Measurements from ENCODE around the gene LLGL2.

The LLGL2 gene

DNA sequence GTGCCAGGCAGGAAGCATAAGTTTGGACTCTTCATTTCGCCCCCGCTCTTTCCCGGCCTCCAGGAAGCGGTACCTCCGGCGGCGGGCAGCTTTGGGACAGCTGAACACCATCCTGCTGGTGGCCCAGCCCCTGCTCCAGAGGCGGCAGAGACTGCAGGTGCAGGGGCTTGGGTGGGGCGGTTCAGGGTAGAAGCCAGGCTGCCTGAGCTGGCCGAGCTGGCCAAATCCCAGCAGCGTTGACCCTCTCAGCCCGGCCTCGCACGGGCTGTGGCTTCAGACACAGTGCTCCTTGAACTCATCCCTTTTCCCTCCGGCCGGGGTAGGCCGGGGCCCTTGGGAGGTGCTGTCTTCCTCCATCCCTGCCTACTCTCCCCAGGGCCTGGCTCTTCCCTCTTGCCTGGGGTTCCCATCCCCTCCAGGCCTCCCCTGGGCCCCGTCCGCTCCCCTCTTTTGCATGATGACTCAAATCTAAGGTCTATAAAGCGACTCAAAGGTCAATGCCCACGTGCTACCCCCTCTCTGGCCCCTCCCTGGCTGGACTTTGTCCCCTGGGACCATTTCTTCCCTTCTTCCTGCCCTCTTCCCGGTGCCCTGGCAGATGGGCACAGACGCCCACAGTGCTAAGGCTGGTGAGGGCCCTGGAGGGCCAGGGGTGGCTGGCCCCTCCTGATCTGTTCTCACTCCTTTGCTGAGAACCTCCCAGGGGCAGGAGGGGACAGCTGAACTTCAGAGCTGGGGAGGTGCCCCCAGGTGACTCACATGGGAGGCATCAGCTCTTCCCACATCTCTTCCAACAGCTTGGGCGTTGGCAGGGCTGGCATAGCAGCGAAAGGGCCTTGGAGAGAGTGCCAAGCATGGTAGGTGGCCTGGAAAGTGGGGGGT, 84.8 kb downstream of the LLGL2 start:
- in situ Hi-C loops (cut with HindIII; ENCODE audit: low sequenced_read_pairs), result no loop called here

DNA sequence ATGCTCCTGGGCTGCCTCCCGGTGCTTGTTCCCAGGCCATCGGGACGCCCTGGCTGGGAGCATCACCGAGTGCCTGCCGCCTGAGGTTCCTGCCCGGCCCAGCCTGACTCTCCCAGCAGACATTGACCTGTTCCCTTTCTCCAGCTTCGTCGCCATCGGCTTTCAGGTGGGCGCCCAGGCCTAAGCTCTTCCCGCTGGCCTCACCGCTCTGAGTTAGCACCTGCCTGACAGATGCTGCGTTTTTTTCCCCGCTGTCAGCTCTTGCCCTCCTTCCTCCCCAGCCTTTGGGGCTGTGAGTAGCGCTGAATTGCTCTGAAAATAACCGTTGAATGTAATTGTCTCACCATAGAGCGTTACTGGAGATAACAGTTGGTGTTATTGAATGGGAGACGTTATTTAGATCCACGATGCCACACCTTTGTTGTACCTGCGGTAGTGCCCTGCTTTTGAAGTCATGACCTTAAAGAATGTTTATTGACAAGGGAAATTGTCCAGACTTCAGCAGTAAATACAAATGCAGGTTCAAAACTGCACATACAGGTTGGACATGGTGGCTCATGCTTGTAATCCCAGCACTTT, 86.4 kb downstream of the LLGL2 start:
- in situ Hi-C loops (cut with HindIII; ENCODE audit: low sequenced_read_pairs), result no loop called here

DNA sequence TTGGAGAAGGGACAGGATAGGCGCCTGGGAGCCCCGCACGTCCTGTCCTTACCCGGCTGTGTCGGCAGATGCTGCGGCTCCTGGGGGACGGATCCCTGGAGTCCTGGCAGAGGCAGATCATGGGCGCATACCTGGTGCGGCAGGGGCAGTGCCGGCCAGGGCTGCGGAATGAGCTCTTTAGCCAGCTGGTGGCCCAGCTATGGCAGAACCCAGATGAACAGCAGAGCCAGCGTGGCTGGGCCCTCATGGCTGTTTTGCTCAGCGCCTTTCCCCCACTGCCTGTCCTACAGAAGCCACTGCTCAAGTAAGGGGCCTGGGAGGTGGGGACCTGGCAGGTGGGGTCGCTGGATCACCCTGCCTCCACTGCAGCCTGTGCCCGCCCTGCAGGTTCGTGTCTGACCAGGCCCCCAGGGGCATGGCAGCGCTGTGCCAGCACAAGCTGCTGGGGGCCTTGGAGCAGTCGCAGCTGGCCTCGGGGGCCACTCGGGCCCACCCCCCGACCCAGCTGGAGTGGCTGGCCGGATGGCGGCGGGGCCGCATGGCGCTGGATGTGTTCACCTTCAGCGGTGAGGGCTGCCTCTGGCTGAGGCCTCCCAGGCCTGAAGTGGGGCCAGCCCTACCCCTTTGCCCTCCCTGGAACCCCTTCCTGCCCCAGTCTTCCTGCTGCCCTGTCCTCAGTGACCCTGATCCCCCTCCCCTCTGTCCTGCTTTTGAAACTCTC, 87.6 kb downstream of the LLGL2 start:
- in situ Hi-C loops (cut with HindIII; ENCODE audit: low sequenced_read_pairs), result no loop called here

DNA sequence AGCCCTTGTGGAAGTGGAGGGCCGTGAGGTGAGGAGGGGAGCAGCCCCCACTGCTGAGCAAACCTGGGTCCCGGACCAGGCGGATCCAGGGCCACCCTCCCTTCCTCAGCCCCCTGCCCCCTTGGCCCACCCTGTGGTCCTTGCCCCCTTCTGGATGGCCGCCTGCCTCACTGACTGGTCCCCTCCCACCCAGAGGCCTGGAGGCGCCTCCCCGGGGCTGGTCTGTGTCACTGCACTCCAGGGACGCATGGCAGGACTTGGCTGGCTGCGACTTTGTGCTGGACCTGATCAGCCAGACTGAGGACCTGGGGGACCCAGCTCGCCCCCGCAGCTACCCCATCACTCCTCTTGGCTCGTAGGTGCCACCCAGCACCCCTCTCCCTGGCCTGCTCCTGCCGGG, 88.5 kb downstream of the LLGL2 start:
- in situ Hi-C loops (cut with HindIII; ENCODE audit: low sequenced_read_pairs), result no loop called here

DNA sequence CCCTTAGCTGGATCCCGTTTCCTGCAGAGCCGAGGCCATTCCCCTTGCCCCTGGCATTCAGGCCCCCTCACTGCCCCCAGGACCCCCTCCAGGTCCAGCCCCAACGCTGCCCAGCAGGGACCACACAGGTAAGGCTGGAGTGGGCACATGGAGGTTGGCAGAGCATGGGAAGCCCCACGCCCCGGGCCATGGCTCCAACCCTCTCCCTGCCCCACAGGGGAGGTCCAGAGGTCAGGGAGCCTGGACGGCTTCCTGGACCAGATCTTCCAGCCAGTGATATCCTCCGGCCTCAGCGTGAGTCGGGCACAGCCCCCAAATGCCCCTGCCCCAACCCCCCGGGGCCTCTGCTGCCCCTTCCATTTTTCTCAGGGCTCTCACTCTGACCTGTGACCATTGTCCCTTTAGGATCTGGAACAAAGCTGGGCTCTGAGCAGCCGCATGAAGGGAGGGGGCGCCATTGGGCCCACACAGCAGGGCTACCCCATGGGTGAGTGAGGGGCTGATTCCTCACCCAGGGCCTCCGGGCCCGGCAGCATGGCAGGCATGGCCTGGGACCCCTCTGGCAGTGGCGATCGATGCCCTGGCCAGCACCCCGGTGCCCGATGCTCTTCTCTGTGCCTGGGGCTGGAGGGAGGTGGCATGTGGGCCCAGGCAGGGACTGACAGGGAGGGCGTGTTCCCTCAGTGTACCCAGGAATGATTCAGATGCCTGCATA, 89.2 kb downstream of the LLGL2 start:
- in situ Hi-C loops (cut with HindIII; ENCODE audit: low sequenced_read_pairs), result no loop called here

DNA sequence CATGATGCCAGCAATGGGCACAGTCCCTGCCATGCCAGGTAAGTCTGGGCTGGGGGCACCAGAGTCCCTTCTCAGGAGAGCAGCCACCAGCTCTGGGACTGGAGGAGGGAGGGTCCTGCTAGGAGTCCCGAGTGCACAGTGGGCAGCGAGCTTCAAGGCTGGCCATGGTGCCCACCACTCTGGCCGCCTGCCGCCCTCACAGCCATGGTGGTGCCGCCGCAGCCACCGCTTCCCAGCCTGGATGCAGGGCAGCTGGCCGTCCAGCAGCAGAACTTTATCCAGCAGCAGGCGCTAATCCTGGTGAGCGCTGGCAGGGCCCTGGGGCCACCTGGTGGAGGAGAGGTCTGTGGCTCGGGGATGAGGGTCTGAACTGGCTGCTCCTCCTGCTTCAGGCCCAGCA, 89.8 kb downstream of the LLGL2 start:
- in situ Hi-C loops (cut with HindIII; ENCODE audit: low sequenced_read_pairs), result no loop called here

DNA sequence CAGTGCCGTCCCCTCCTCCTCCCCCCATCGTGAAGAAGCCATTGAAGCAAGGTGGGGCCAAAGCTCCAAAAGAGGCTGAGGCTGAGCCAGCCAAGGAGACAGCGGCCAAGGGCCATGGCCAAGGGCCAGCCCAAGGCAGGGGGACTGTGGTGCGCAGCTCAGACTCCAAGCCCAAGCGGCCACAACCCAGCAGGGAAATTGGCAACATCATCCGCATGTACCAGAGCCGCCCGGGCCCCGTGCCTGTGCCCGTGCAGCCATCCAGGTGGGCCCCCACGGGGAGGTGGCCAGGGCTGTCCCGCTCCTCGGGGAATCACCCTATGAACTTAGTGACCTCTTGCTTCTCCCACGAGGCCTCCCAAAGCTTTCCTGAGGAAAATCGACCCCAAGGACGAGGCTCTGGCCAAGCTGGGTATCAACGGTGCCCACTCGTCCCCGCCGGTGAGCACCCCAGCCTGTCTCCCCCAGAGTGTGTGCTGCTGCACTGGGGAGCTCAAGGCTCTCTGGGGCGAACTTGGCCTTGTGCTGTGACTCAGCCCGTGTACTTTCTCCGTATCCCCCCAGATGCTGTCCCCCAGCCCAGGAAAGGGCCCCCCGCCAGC, 91.1 kb downstream of the LLGL2 start:
- in situ Hi-C loops (cut with HindIII; ENCODE audit: low sequenced_read_pairs), result no loop called here

DNA sequence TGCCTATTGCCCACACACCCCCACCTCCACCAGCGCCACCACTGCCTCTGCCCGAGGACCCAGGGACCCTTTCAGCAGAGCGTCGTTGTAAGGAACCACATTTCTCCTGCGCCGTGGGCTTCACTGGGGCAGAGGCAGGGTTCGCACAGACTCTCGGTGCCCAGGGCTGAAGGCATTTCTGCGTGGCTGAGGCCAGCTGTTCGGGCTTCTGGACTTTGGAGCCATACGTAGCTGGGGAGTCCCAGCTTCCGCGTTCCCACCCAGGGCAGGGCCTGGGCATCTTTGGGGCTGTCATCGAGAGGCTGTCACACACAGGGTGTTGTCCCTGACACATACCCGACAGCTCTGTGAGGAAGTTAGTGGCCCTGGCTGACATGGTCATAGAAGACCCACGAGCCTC, 91.7 kb downstream of the LLGL2 start:
- in situ Hi-C loops (cut with HindIII; ENCODE audit: low sequenced_read_pairs), result no loop called here

DNA sequence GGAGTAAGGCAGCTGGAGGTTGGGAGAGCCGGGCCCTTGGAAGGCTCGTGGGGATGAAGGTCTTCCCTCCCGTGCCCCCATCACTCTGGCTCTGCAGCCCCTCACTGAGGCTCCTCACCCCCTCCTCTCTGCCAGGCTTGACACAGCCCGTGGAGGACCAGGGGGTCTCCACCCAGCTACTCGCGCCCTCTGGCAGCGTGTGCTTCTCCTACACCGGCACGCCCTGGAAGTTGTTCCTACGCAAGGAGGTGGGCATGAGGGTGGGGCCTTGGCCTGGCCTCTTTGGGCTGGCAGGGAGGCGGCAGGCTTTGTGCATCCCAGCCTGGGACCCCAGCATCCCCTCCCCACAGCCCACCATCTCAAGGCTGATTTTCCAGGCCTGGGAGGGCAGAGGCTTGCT, 92.2 kb downstream of the LLGL2 start:
- in situ Hi-C loops (cut with HindIII; ENCODE audit: low sequenced_read_pairs), result no loop called here

DNA sequence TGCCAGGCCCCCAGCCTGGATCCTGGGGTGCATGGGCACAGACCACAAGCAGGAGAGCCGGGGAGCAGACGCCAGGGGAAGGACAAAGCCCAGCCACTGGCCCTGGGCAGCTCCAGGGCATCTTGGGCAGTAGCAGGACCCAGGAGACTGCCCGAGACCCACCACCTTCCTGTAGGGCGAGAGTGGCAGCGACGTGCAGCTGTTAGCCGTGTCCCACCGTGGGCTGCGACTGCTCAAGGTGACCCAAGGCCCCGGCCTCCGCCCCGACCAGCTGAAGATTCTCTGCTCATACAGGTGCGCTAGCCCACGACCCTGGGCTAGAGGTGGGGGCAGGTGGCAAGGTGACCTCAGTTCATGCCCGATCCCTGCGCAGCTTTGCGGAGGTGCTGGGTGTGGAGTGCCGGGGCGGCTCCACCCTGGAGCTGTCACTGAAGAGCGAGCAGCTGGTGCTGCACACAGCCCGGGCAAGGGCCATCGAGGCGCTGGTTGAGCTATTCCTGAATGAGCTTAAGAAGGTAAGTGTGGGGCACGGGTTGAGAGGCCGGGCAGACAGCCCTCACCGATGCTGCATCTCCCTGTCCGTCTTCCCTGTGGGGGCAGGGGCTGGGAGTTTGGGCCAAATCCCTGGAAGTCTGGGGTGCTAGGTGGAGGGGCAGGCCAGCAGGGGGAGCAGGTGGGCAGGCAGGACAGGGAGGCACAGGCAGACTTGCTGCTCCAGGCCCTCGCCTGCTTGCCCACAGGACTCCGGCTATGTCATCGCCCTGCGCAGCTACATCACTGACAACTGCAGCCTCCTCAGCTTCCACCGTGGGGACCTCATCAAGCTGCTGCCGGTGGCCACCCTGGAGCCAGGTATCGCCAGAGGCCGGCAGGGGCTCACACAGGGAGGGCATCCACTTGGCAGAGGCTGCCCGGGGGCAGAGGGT, 94.3 kb downstream of the LLGL2 start:
- in situ Hi-C loops (cut with HindIII; ENCODE audit: low sequenced_read_pairs), result no loop called here

DNA sequence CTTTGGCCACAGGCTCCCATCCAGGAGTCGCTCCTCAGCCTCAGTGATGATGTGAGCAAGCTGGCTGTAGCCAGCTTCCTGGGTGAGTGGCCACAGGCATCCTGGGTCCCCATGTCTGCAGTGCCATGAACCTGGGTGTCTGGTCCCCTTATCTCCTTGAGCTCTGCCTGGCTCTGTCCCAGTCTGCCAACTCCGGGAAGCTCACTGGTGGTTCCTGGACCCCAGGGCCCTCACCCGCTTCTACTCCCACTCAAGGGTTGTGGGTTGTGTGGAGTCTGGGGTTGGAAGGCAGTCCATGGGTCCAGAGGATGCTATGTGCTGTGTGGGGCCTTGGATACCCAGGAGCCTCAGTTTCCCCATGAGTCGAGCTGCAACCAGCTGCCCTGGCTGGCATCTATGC, 96.0 kb downstream of the LLGL2 start:
- in situ Hi-C loops (cut with HindIII; ENCODE audit: low sequenced_read_pairs), result no loop called here

DNA sequence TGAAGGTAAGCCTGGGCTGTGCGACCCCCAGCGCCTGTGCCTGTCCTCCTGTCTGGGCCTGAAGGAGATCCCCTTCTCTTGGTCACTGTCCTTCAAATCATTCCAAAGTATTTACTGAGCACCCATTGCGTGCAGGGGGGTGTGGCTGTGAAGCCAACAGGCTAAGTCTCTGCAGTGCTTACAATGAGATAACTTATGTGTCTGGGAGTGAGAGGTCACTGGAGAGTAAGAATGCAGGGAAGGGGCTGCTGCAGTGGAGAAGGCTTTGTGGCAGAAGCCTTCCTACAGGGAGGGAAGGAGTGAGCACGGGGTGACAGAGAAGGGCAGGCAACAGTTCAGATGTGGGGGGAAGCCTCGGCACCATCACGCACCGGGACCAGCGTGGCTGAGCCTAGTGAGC, 96.6 kb downstream of the LLGL2 start:
- in situ Hi-C loops (cut with HindIII; ENCODE audit: low sequenced_read_pairs), result no loop called here

DNA sequence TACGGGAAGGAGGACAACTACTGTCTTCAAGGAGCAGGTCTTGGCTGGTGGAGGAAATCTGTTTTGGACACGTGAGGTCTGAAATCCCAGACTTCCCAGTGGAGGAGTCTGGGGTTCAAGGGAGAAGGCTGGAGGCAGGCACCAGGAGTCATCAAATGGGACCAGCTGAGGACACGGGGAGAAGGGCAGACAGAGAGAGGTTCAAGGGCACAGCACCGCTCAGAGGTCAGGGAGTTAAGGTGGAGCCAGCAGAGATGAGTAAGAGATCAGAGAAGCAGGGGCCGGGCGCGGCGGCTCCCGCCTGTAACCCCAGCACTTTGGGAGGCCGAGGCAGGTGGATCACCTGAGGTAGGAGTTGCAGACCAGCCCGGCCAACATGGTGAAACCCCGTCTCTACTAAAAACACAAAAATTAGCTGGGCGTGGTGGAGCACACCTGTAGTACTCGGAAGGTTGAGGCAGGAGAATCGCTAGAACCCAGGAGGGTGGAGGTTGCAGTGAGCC, 97.3 kb downstream of the LLGL2 start:
- in situ Hi-C loops (cut with HindIII; ENCODE audit: low sequenced_read_pairs), result no loop called here

DNA sequence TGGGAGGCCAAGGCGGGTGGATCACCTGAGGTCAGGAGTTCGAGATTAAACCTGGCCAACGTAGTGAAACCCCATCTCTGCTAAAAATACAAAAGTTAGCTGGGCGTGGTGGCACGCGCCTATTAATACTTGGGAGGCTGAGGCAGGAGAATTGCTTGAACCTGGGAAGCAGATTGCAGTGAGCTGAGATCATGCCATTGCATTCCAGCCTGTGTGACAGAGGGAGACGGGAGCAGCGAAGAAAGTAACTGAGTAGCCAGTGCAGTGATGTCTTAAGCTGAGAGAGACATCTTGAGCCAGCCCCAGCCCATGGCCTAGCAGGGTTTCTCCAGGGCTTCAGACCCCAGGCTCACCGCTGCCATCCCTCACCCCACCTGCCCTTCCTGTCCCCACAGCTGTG, 97.9 kb downstream of the LLGL2 start:
- in situ Hi-C loops (cut with HindIII; ENCODE audit: low sequenced_read_pairs), result no loop called here

DNA sequence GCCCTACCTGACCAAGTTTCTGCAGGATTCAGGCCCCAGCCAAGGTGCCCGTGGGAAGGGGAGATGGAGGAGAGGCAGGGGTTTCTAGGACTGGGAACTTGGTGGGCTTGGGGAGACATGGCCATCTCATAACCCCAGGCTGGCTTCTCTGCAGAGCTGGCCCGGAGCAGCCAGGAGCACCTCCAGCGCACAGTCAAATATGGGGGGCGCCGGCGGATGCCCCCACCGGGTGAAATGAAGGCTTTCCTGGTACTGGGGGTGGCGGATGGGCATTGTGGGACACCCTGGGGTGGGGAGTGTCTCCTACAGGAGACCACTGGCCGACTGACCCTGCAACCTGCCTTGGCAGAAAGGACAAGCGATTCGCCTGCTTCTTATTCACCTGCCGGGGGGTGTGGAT, 98.5 kb downstream of the LLGL2 start:
- in situ Hi-C loops (cut with HindIII; ENCODE audit: low sequenced_read_pairs), result no loop called here

Data from endothelial cell of hepatic sinusoid (primary cell).